IPS DF 6.9 (cell line): ENCODE results near the gene ABLIM3.
"Not testable (repeated sequence)": the region's sequence is repeated elsewhere in the genome, so short reads cannot be mapped to it uniquely, and the experiment has no call there.

Experiments used
- DNase-seq: peaks from one replicate; pipeline ENCODE4 v3.0.0-alpha.2; 2013; ENCODE audit warnings: low read depth, low spot score
- H3K27ac ChIP-seq: one replicate; pipeline ENCODE4 v1.5.1; 2013; ENCODE audit warnings: low read length, control low read depth
- H3K27me3 ChIP-seq: 2 replicates; pipeline ENCODE4 v1.6.1; 2013; ENCODE audit warnings: mild to moderate bottlenecking, low read length; ENCODE audit not compliant: control insufficient read depth, insufficient read depth
- H3K36me3 ChIP-seq: 2 replicates; pipeline ENCODE4 v1.6.1; 2013; ENCODE audit warnings: low read length; ENCODE audit not compliant: control insufficient read depth, insufficient read depth
- H3K4me1 ChIP-seq: 2 replicates; pipeline ENCODE4 v1.6.1; 2013; ENCODE audit warnings: low read length; ENCODE audit not compliant: control insufficient read depth, insufficient read depth
- H3K4me3 ChIP-seq: 2 replicates; pipeline ENCODE4 v1.5.1; 2013; ENCODE audit warnings: mild to moderate bottlenecking, low read length
- H3K9me3 ChIP-seq: 2 replicates; pipeline ENCODE4 v1.6.1; 2013; ENCODE audit warnings: low read length, inconsistent platforms; ENCODE audit not compliant: control insufficient read depth, insufficient read depth
- WGBS: extraction: QIAGEN DNeasy Blood & Tissue Kit; methylation state at CpG from one replicate; pipeline ENCODE4 v1.1.7; 2013; ENCODE audit warnings: mixed read lengths, missing lambda C conversion rate; ENCODE audit not compliant: insufficient read length, insufficient coverage; 5-methylcytosine and 5-hydroxymethylcytosine counted together

The ABLIM3 gene

GRCh38 chr5:149271195-149271715, 130.0 kb downstream of the ABLIM3 start:
- Histone ChIP-seq H3K4me1 (no peaks in the 10 kb centered on the region), H3K9me3 (no peaks in the 10 kb centered on the region), H3K4me3 (peak overlapping the region; percentile 69; the same call in 1 of the 2 replicates), H3K27ac (no peak overlapping the region), H3K27me3 (peaks cover 10% of the 10 kb centered on the region; the same call in 1 of the 2 replicates), H3K36me3 (no peaks in the 10 kb centered on the region)
- no peak for DNase-seq
- WGBS: no CpG with 5 or more reads among the region's 40 CpGs

GRCh38 chr5:149271716-149272563, 130.6 kb downstream of the ABLIM3 start, which contains the start of gene AFAP1L1:
Gene AFAP1L1 (plus strand): TSS chr5:149271859. CDS start chr5:149271969, 110 bp downstream.
- DNase-seq: no peak
- Histone ChIP-seq H3K36me3 (no peaks in the 10 kb centered on the region), H3K27me3 (peaks cover 10% of the 10 kb centered on the region; the same call in 1 of the 2 replicates), H3K27ac (no peak within 1 kb of the TSS), H3K9me3 (no peaks in the 10 kb centered on the region), H3K4me1 (no peaks in the 10 kb centered on the region), H3K4me3 (peak within 1 kb of the TSS; percentile 69; the same call in 1 of the 2 replicates)
- WGBS: no CpG with 5 or more reads among the region's 81 CpGs

GRCh38 chr5:149272781-149273180, 131.5 kb downstream of the ABLIM3 start:
- H3K4me3 ChIP-seq, DNase-seq, H3K27ac ChIP-seq, H3K4me1 ChIP-seq, H3K36me3 ChIP-seq, H3K9me3 ChIP-seq: not testable (repeated sequence)
- peaks cover 10% of the 10 kb centered on the region; the same call in 1 of the 2 replicates for H3K27me3 ChIP-seq
- WGBS: no CpG with 5 or more reads among the region's 16 CpGs

GRCh38 chr5:149273237-149273636, 131.9 kb downstream of the ABLIM3 start:
- no peak for DNase-seq
- peaks cover 10% of the 10 kb centered on the region; the same call in 1 of the 2 replicates for H3K27me3 ChIP-seq
- H3K9me3 ChIP-seq: no peaks in the 10 kb centered on the region
- no peaks in the 10 kb centered on the region for H3K36me3 ChIP-seq
- H3K27ac ChIP-seq: no peak overlapping the region
- H3K4me1 ChIP-seq: no peaks in the 10 kb centered on the region
- WGBS: no CpG with 5 or more reads among the region's 5 CpGs
- no peak overlapping the region for H3K4me3 ChIP-seq

GRCh38 chr5:149273950-149274349, 132.7 kb downstream of the ABLIM3 start:
- no peak overlapping the region for H3K27ac ChIP-seq
- no peaks in the 10 kb centered on the region for H3K36me3 ChIP-seq
- peaks cover 10% of the 10 kb centered on the region; the same call in 1 of the 2 replicates for H3K27me3 ChIP-seq
- no CpG with 5 or more reads among the region's 3 CpGs for WGBS
- no peak for DNase-seq
- no peaks in the 10 kb centered on the region for H3K9me3 ChIP-seq
- H3K4me3 ChIP-seq: no peak overlapping the region
- H3K4me1 ChIP-seq: no peaks in the 10 kb centered on the region

GRCh38 chr5:149274939-149275338, 133.6 kb downstream of the ABLIM3 start:
- Histone ChIP-seq H3K27me3 (peaks cover 10% of the 10 kb centered on the region; the same call in 1 of the 2 replicates), H3K9me3 (no peaks in the 10 kb centered on the region), H3K36me3 (no peaks in the 10 kb centered on the region), H3K27ac (no peak overlapping the region), H3K4me1 (no peaks in the 10 kb centered on the region), H3K4me3 (no peak overlapping the region)
- no peak for DNase-seq
- no CpG with 5 or more reads among the region's 1 CpG for WGBS

GRCh38 chr5:149277801-149278200, 136.5 kb downstream of the ABLIM3 start:
- no CpG with 5 or more reads among the region's 4 CpGs for WGBS
- DNase-seq: no peak
- Histone ChIP-seq H3K9me3 (no peaks in the 10 kb centered on the region), H3K27ac (no peak overlapping the region), H3K36me3 (no peaks in the 10 kb centered on the region), H3K27me3 (peaks cover 4% of the 10 kb centered on the region; the same call in 1 of the 2 replicates), H3K4me3 (no peak overlapping the region), H3K4me1 (no peaks in the 10 kb centered on the region)

- H3K4me3 ChIP-seq: no peak overlapping the region
These were observed 137.3 kb downstream of the ABLIM3 start for GRCh38 chr5:149278451-149279210.

GRCh38 chr5:149279661-149280060, 138.4 kb downstream of the ABLIM3 start:
- no peaks in the 10 kb centered on the region for H3K4me1 ChIP-seq
- no peaks in the 10 kb centered on the region for H3K27me3 ChIP-seq
- H3K9me3 ChIP-seq: no peaks in the 10 kb centered on the region
- H3K27ac ChIP-seq: no peak overlapping the region
- no peak for DNase-seq
- H3K4me3 ChIP-seq: no peak overlapping the region
- H3K36me3 ChIP-seq: no peaks in the 10 kb centered on the region
- no CpG with 5 or more reads among the region's 1 CpG for WGBS

More at GRCh38 chr5:149278451-149279210, 137.3 kb downstream of the ABLIM3 start:
- Histone ChIP-seq H3K36me3 (no peaks in the 10 kb centered on the region), H3K9me3 (no peaks in the 10 kb centered on the region), H3K4me1 (no peaks in the 10 kb centered on the region), H3K27me3 (no peaks in the 10 kb centered on the region), H3K27ac (no peak overlapping the region)
- WGBS: no CpG with 5 or more reads among the region's 5 CpGs
- no peak for DNase-seq

- Histone ChIP-seq H3K27me3 (no peaks in the 10 kb centered on the region), H3K9me3 (no peaks in the 10 kb centered on the region), H3K4me1 (no peaks in the 10 kb centered on the region), H3K36me3 (no peaks in the 10 kb centered on the region), H3K4me3 (no peak overlapping the region), H3K27ac (no peak overlapping the region)
- no CpG with 5 or more reads among the region's 1 CpG for WGBS
- DNase-seq: no peak
These were observed 138.8 kb downstream of the ABLIM3 start for GRCh38 chr5:149280124-149280523.
